HG03095 (cell line): ENCODE data around the gene CALHM1.
"Not testable (repeated sequence)": the region's sequence is repeated elsewhere in the genome, so short reads cannot be mapped to it uniquely, and the experiment has no call there.

Experiments
- ATAC-seq: cut with Tn5 transposase; IDR thresholded peaks from one replicate; pipeline ENCODE4 v1.9.1; 2021; ENCODE audit warnings: moderate library complexity; ENCODE audit not compliant: unreplicated experiment

The CALHM1 gene

DNA sequence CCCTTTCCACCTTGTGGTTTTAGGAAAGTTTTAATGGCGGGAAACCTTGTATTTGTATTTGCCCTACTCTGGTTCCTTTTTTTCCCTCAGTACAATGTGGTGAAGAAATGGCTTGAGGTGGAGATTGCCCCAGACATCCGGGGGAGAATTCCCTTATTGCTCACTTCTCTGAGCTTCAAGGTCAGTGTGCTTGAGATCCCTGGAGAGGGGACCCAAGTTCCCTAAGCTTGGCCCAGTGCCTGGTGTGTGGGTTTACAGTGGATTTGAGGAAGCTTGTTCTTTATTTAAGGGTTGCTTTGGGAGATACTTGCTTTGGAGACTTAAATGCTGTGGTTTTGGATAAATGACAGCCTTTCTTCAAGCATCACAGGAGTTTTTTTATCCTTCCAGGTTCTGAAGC lies 24.8 kb downstream of the CALHM1 start:
- no peak for ATAC-seq

DNA sequence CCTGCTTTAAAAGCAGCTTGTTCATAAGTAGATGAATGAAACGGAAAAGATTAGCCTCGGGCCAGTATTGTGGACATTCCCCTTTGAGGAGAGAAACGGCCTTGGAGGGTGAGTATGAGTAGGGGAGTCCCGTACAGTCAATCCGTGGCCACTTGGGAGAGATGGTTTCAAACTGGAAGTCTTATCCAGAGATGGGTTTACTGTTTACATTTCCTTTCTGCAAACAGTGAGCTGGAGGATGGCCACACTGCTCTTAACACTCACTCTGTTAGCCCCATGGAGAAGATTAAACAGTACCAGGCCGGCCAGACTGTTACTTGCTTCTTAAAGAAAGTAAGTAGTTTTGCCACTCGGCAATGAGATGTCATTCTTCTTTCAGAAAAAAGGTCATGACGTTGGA lies 26.8 kb downstream of the CALHM1 start:
- no peak for ATAC-seq

DNA sequence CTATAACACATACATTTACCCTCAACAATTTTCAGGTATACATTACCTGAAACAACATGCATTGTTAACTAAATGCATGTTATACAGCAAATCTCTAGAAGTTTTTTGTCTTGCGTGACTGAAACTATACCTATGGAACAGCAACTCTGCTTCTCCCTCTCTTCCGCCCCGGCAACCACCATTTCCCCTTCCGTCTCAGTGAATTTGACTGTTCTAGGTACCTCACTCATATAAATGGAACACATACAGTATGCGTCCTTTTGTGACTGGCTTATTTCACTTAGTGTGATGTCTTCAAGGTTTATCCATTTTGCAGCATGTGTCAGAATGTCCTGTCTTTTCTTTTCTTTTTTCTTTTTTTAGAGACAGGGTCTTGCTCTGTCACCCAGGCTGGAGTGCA lies 29.1 kb downstream of the CALHM1 start:
- ATAC-seq = no peak

DNA sequence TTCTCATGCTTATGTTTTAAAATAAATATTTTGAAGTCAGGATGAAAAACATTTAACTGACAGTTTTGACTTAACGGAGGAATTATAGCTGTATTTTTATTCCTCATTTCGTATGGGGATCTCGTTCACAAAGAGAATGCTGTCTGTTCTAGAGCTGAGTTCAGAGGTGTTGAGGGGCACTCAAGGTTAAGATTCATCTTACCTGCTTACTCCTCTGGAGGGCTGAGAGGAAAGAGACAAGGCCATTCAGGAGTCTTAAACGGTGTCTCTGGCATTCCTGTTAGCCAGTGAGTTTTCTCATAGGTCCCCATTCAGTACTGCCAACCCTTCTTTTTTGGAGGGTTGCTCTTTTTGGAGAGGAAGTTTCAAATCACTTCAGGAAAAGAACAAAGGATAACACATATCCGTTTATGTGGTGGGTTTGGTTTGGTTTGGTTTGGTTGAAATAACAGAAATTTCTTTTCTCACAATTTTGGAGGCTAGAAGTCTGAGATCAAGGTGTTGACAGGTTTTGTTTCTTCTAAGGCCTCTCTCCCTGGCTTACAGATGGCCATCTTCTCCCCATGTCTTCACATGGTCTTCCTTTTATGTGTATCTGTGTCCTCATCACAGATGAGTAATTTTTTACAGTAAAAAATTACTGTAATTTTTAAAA lies 29.6 kb downstream of the CALHM1 start:
- no peak for ATAC-seq

DNA sequence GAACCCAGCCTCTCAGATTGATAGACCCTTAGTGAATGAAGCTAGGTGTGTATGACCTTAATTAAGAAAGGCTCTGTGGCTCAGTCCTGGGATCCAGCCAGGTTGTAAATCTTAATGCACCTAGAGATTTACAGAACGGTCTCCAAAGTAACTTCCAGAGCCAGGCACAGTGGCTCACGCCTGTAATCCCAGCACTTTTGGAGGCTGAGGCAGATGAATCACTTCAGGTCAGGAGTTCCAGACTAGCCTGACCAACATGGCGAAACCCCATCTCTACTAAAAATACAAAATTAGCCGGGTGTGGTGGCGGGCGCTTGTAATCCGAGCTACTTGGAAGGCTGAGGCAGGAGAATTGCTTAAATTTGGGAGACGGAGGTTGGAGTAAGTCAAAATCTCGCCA lies 30.8 kb downstream of the CALHM1 start:
- ATAC-seq = no peak

DNA sequence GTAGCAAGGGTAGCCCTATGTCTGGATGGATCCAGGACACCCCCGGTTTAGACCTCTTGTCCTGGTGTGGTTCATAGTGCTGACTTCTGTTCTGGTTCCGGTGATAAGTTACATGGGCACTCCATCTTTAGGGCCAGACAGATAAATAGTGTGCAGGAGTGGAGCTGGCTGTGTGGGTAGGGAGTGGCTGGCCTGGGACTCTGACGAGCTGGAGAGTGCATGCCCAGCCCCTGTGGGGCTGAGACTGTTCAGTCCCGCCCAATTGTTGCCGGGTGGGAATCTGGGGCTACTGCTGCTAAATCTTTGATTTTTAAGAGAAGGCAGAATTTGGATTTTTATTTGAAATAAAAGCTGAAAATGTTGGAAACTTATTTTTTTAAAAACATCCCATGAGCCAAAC lies 35.0 kb downstream of the CALHM1 start:
- no peak for ATAC-seq

DNA sequence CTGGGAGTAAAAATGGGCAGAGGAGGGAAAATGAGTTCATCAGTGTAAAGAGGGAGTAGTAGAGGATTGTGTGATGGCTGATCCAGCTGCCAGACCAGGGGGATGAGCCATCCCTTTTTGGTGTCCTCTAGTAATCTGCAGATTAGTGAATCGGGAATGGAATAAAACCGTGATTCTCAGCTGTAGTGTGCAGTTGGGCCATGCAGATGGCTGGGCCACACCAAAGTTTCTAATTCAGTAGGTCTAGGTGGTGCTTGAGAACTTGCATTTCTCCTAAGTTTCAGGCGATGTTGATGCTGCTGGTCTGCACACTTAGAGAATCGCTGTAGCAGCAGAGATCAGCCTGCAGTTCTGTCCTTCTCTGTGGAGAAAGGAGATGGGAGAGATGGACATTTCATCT lies 39.6 kb downstream of the CALHM1 start:
- ATAC-seq = no peak

DNA sequence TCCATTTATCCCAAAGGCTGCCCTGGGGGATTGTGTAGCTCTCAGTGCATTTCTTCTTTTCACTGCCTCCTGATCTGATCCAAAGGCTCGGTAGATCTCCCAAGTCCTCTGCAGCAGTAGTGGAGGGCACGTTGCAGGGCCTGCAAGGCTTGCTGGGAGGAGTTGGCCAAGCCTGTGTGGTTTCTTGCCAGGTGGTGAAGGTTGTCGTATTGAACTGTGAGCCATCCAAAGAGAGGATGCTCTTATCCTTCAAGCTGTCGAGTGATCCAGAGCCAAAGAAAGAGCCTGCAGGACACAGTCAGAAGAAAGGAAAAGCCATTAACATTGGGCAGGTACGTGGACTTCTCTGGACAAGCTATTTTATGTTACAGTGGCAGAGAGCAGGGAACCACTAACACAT lies 41.1 kb downstream of the CALHM1 start:
- ATAC-seq = no peak

DNA sequence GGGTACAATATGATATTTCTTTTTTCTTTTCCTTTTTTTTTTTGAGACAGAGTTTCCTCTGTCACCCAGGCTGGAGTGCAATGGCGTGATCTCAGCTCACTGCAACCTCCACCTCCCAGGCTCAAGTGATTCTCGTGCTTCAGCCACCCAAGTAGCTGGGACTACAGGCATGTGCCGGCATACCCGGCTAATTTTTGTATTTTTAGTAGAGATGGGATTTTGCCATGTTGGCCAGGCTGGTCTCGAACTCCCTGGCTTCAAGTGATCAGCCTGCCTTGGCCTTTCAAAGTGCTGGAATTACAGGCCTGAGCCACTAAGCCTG lies 41.6 kb downstream of the CALHM1 start:
- ATAC-seq = not testable (repeated sequence)

DNA sequence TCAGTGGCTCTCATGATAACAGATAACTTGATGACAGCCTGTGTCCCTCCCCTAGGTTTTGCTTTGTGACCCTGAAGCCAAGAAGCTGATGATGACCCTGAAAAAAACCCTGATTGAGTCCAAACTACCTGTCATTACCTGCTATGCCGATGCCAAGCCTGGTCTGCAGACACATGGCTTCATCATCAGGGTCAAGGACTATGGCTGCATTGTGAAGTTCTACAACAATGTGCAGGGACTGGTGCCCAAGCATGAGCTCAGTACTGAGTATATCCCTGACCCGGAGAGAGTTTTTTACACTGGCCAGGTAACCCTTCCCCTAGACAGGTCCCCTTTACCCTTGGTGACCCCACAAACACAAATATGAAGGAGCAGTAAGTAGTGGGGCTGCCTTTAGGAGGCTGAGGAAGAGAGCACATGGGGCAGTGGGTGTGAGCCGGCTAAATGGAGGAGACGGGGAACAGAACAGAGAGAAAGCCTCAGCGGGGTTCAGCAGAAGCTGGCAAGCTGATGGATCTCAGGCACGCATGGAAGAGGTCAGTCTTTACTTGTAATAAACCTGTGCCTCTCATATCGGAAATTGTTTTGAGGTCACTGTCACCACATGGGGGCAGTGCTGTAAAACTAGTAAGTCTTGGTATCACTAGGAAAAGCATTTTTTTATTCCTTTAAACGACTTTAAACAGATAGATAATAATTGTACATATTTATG lies 42.1 kb downstream of the CALHM1 start:
- no peak for ATAC-seq

DNA sequence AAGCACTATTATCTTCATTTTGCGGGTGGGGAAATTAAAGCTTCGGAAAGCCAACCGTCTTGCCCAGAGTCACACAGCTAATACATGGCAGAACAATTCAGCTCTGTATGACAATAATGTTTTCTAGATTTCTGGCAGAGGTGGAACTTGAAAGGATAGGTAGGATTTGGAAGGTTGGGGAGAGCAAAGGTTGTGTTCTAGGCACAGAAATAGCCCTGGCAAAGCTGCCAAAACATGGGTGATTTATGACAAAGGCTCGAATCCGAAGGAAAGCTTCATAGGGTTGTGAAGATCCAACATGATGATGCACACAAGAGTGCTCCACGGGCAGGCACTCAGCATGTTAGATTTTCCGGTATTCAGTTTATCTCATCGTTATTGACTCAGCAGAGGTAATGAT lies 43.1 kb downstream of the CALHM1 start:
- no peak for ATAC-seq

DNA sequence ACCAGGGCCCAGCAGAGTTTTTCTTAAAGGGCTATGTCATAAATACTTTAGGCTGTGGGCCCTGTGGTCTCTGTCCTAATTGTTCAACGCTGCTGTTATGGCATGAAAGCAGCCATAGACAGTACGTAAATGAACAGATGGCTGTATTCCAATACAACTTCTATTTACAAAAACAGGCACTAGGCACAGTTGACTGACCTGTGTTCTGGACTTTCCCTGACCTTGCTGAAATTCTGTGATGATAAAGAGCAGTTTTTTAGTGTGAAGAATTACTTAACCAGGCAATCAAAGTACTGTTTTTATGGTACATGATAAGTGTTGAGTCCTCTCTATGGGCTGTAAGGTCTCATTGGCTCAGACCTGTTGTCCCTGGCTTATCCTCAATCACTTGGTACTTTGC lies 45.1 kb downstream of the CALHM1 start:
- ATAC-seq = no peak
